Suprapubic skin (tissue), 3 donors: Measurements from ENCODE around the gene RFPL3.

Experiments used
- CTCF ChIP-seq, 2 donors: fragments of 200-600 bp in 1 of 2; fragments of 450-650 bp in 1 of 2; sonication (generic) in 1 of 2; IDR thresholded peaks; one replicate each; pipeline ENCODE4 v1.5.1; 2016 to 2019; ENCODE audit warnings: antibody characterized with exemption in 2 of 2, mild to moderate bottlenecking in 1 of 2, moderate library complexity in 1 of 2
- EP300 ChIP-seq: sonication (generic); formaldehyde crosslinking; IDR thresholded peaks from one replicate; pipeline ENCODE4 v1.6.1; 2017; ENCODE audit warnings: antibody characterized with exemption

GRCh38 chr22:32327596-32328171 lies 30.0 kb upstream of the RFPL3 start:
- no peak for TF ChIP-seq CTCF (IDR thresholded peaks at IDR 0.05)
- no peak for TF ChIP-seq EP300
